Pancreas (tissue), 10 donors: ENCODE results near the gene CCBE1. TPM values are rescaled to one million over a fixed set of nuclear protein-coding genes. Genes with fewer than 3 reads are reported as not detected.

ENCODE experiments used
- ATAC-seq, 4 donors: fragments of 200-7000 bp; cut with Tn5 transposase; one replicate each; pipeline versions ENCODE4 v1.8.0 to v1.9.1; 2020; ENCODE audit warnings: mild to moderate bottlenecking in 4 of 4, moderate library complexity in 4 of 4
- DNase-seq, 6 donors: peaks; one replicate each; pipeline ENCODE4 v3.0.0-alpha.2; 2020
- FAIRE-seq: peaks from 2 replicates; lab custom pipeline; 2012; peaks lifted over from hg19 to GRCh38; lab: Jason Lieb, UNC
- H3K27ac ChIP-seq, 4 donors: fragments of 200-600 bp; sonication (generic); 1 replicate in 3 of 4; 2 replicates in 1 of 4; pipeline versions ENCODE4 v1.5.0 to v1.8.0; 2020
- H3K27me3 ChIP-seq, 4 donors: fragments of 200-600 bp; one replicate each; pipeline ENCODE4 v1.8.0; 2021
- H3K36me3 ChIP-seq, 3 donors: fragments of 200-600 bp; sonication (generic) in 1 of 3; one replicate each; pipeline versions ENCODE4 v1.5.0 to v1.8.0; 2020 to 2021
- H3K4me1 ChIP-seq, 3 donors: fragments of 200-600 bp; one replicate each; pipeline ENCODE4 v1.8.0; 2021
- H3K4me3 ChIP-seq, 4 donors: fragments of 200-600 bp; sonication (generic) in 2 of 4; one replicate each; pipeline versions ENCODE4 v1.5.0 to v1.8.0; 2020 to 2021
- H3K9me3 ChIP-seq, 4 donors: fragments of 200-600 bp; one replicate each; pipeline ENCODE4 v1.8.0; 2021
- CTCF ChIP-seq, 4 donors: fragments of 200-600 bp; sonication (generic) in 3 of 4; IDR thresholded peaks; one replicate each; pipeline versions ENCODE4 v1.5.0 to v1.8.0; 2021; ENCODE audit warnings: antibody characterized with exemption in 4 of 4
- WGBS, 2 donors: extraction: QIAGEN DNeasy Blood & Tissue Kit; methylation state at CpG; one replicate each; pipeline ENCODE4 v1.1.7; 2013; 5-methylcytosine and 5-hydroxymethylcytosine counted together
- intact Hi-C, 3 donors: fragments of 100-400 bp; cut with DNase I; formaldehyde crosslinking; loops; one replicate each; pipeline versions ENCODE4 v1.11.1 to v1.14.2; 2022
- polyA plus RNA-seq, 2 donors: library from polyadenylated mRNA; stranded (reverse); fragments of 200-250 nt; gene quantifications; one replicate each; pipeline ENCODE4 v1.2.3, GENCODE V29; 2013
- total RNA-seq, 6 donors: library from RNA; stranded (reverse); fragmentation: NEBNext Ultra II Directional in 4 of 6; extraction: Animal tissue kit (Norgen Biotek cat#: 25700) in 4 of 6; gene quantifications; one replicate each; pipeline versions ENCODE4 v1.2.1 to v1.2.4, GENCODE V29; 2021 to 2023
- donor health status: healthy with polysubstance abuse.
- donor health status: DM: no; HTN: no; CAD: no; lungs with moderate emphysema.
- donor health status: DM: no; HTN: no; CAD: no.
- donor health status: control.
- donor health status: control.
- donor health status: Bipolar disorder and iron deficiency.
- donor health status: DM: yes; HTN: yes; CAD: no.
- donor health status: DM: no; HTN: no; CAD: no.
- donor health status: DM: no; HTN: no; CAD: no.
- donor health status: DM: yes; HTN: yes; CAD: no.

CCBE1 gene
- total and polyA plus RNA-seq, 8 donors: 0.08 to 1.5 (median 0.59) TPM

DNA sequence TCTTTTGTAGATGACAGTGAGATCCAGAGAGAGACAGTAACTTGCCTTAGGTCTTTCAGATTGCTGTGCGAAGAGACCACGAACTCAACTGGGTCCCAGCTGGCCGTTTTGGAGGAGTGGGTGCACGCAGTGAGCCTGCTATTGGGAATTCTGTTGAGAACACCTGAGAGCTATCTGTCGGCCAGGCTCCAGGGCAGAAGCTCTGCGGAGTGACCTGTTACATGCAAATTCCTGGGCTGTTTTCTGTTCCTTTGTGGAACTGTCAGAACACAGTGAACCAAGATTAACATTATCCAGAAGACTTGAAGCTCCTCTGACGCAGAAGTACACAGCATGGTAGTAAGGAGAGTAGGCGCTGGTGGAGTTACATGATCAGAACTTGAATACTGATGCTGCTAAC is 238.6 kb downstream of the CCBE1 start:
- DNase-seq (no peak), FAIRE-seq (no peak), ATAC-seq (no peak)
- intact Hi-C loops: loop anchor here in 2 of 3 donors (5.0 to 10.0 kb wide), 3 partner anchors 366 to 1096 kb away; no protein-coding TSS in a partner anchor
- Histone ChIP-seq H3K9me3 (no peaks in the 10 kb centered on the region), H3K27ac (no peak overlapping the region), H3K36me3 (no peaks in the 10 kb centered on the region), H3K4me1 (peaks cover 0 to 5% (median 3%) of the 10 kb centered on the region in 3 donors), H3K27me3 (no peaks in the 10 kb centered on the region), H3K4me3 (no peak overlapping the region)
- 28 to 42% methylated on average over 8 of the region's 8 CpGs for WGBS, 2 donors
- TF ChIP-seq CTCF (IDR thresholded peaks at IDR 0.05): no peak

- Histone ChIP-seq H3K27me3 (no peaks in the 10 kb centered on the region), H3K36me3 (no peaks in the 10 kb centered on the region), H3K27ac (no peak overlapping the region), H3K4me1 (peaks cover 0 to 5% (median 3%) of the 10 kb centered on the region in 3 donors), H3K4me3 (no peak overlapping the region), H3K9me3 (no peaks in the 10 kb centered on the region)
- no peak for TF ChIP-seq CTCF (IDR thresholded peaks at IDR 0.05)
- 38 to 44% methylated on average over 3 of the region's 3 CpGs for WGBS, 2 donors
- no peak for ATAC-seq
- intact Hi-C loops: loop anchor here in 2 of 3 donors (5.0 to 10.0 kb wide), 3 partner anchors 368 to 1098 kb away; no protein-coding TSS in a partner anchor
- no peak for FAIRE-seq
- DNase-seq: no peak
Observed at GRCh38 chr18:59456657-59457056, 240.6 kb downstream of the CCBE1 start.

DNA sequence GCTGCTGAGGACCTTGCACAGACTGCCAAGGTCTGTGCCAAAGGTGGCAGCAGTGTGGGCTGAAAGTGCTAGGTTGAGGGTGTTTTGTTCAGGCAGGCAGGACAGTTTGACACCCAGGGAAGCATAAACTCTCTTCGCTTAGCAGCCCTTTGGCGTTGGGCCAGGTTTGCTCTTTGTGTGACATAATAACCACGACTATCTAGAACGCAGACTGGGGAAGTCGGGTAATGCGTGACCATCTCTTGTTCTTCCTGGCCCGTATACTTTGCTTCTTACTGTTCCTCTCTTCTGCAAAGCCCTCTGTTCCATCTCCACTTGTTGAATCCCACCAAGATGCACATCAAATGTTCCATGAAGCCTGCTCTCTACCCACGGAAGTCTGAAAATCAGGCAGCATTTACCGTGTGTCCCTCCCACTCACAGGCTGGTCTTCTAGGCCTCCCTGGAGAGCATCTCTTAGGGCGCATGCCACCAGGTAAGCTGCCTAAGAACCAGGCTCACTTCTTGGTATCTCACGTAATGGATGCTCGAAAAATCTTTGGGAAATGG is 241.4 kb downstream of the CCBE1 start:
- 58 to 66% methylated on average over 12 of the region's 12 CpGs for WGBS, 2 donors
- ATAC-seq (no peak), FAIRE-seq (no peak), DNase-seq (no peak)
- no peak overlapping the region for H3K27ac ChIP-seq
- no peak overlapping the region for H3K4me3 ChIP-seq
- H3K36me3 ChIP-seq: no peaks in the 10 kb centered on the region
- intact Hi-C loops: loop anchor here in 2 of 3 donors (5.0 to 10.0 kb wide), 3 partner anchors 369 to 1099 kb away; no protein-coding TSS in a partner anchor
- TF ChIP-seq CTCF (IDR thresholded peaks at IDR 0.05): no peak
- peaks cover 0 to 5% (median 3%) of the 10 kb centered on the region in 3 donors for H3K4me1 ChIP-seq
- H3K27me3 ChIP-seq: no peaks in the 10 kb centered on the region
- no peaks in the 10 kb centered on the region for H3K9me3 ChIP-seq

DNA sequence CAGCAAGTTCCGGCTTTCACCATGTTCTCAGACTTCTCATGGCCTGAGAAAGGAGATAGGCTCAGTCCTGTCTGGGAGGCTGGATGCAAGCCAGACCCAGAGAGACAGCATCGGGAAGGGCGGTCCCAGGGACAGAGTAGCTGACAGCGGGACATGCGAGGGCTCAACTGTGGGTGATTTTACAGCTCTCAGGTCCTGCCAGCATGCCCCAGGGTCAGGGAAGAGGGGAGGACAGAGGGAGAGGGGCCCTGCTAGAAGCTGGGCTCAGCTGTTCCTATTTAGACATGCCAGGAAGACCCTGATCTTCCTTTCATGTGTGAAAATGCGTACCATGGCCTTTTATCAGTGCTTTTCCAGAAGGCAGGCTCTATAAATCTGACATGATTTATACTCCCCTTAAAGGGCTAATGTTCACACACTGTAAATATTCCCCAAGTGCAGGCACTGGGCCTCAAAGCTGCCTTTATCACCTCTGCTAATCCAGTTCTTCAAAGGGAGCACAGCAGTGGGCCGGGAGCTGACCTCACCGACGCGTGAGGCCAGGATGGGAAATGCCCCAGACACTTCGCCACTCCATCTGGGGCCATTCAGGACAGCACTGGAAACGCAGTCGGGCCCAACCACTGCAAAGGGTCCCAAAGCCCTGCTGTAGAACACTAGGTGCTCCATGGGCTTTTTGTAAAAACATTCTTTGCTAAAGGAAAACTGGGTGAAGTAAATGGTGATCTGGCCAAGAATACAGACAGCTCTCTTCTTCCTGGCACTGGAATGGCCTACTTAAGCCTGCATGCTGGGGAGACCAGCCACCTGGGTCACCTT is 242.1 kb downstream of the CCBE1 start:
- H3K27ac ChIP-seq: no peak overlapping the region
- H3K4me3 ChIP-seq: no peak overlapping the region
- DNase-seq (no peak), ATAC-seq (no peak), FAIRE-seq (no peak)
- no peaks in the 10 kb centered on the region for H3K36me3 ChIP-seq
- no peak for TF ChIP-seq CTCF (IDR thresholded peaks at IDR 0.05)
- 56 to 65% methylated on average over 13 of the region's 13 CpGs for WGBS, 2 donors
- H3K27me3 ChIP-seq: no peaks in the 10 kb centered on the region
- intact Hi-C loops: loop anchor here in 2 of 3 donors (5.0 to 10.0 kb wide), 3 partner anchors 370 to 1100 kb away; no protein-coding TSS in a partner anchor
- H3K4me1 ChIP-seq: peaks cover 0 to 5% (median 3%) of the 10 kb centered on the region in 3 donors
- H3K9me3 ChIP-seq: no peaks in the 10 kb centered on the region
